HG03460 (cell line): ENCODE data around the gene DUSP22.
A peak's percentile ranks its signal among the peaks of the same experiment; 100 is the strongest.

ENCODE experiments used
- ATAC-seq: cut with Tn5 transposase; IDR thresholded peaks from one replicate; pipeline ENCODE4 v1.9.1; 2021; ENCODE audit not compliant: unreplicated experiment

The DUSP22 gene

GRCh38 chr6:336159-337114 lies 44.1 kb downstream of the DUSP22 start:
- ATAC-seq: peak; percentile 34

- ATAC-seq: no peak
Measured at GRCh38 chr6:337805-338368, 45.6 kb downstream of the DUSP22 start.

- ATAC-seq: no peak
Measured at GRCh38 chr6:338815-339262, 46.6 kb downstream of the DUSP22 start.

- no peak for ATAC-seq
Measured at GRCh38 chr6:339480-339879, 47.2 kb downstream of the DUSP22 start.

- ATAC-seq: no peak
Measured at GRCh38 chr6:340186-340955, 48.1 kb downstream of the DUSP22 start.

- peak; percentile 35 for ATAC-seq
Measured at GRCh38 chr6:340991-341827, 48.9 kb downstream of the DUSP22 start.

GRCh38 chr6:341914-342831 lies 49.9 kb downstream of the DUSP22 start:
- peak; percentile 48 for ATAC-seq

- ATAC-seq: no peak
Measured at GRCh38 chr6:342832-343179, 50.5 kb downstream of the DUSP22 start.

GRCh38 chr6:343226-343935 lies 51.1 kb downstream of the DUSP22 start:
- no peak for ATAC-seq

- no peak for ATAC-seq
Measured at GRCh38 chr6:343960-344815, 51.9 kb downstream of the DUSP22 start.

- no peak for ATAC-seq
Measured at GRCh38 chr6:344816-345340, 52.6 kb downstream of the DUSP22 start.

GRCh38 chr6:345747-346385 lies 53.6 kb downstream of the DUSP22 start:
- no peak for ATAC-seq

GRCh38 chr6:346386-347030 lies 54.2 kb downstream of the DUSP22 start:
- no peak for ATAC-seq

GRCh38 chr6:347232-347631 lies 54.9 kb downstream of the DUSP22 start:
- peak; percentile 77 for ATAC-seq

- ATAC-seq: no peak
Measured at GRCh38 chr6:347951-348859, 55.9 kb downstream of the DUSP22 start.

- ATAC-seq: no peak
Measured at GRCh38 chr6:348860-349396, 56.6 kb downstream of the DUSP22 start.
